ENCODE measurements around the gene IGSF22.

- no peak for TF ChIP-seq HDAC2 (IDR thresholded peaks at IDR 0.05; ENCODE audit: borderline replicate concordance in 1 of 2, low read depth in 2 of 2, low read length in 2 of 2)
- no peak for TF ChIP-seq RNF2 (IDR thresholded peaks at IDR 0.05; ENCODE audit: borderline replicate concordance, low read depth, low read length, missing control alignments, poor library complexity, severe bottlenecking)
Measured at GRCh38 chr11:18682466-18682865, 43.5 kb downstream of the IGSF22 start.
